SU-DHL-6 (cell line): ENCODE results near the gene CHRNE.

Experiments
- H2AFZ ChIP-seq: fragments of 200-600 bp; sonication (generic); 2 replicates; pipeline ENCODE4 v1.6.1; 2014; ENCODE audit warnings: low read depth, mild to moderate bottlenecking, moderate library complexity, mixed read lengths, antibody characterized with exemption, low read length; ENCODE audit not compliant: severe bottlenecking
- H3F3A ChIP-seq: fragments of 200-600 bp; shearing (Covaris generic); 2 replicates; pipeline ENCODE4 v1.6.0; 2016; ENCODE audit warnings: antibody characterized with exemption, mild to moderate bottlenecking; ENCODE audit not compliant: insufficient read depth
- H3K27ac ChIP-seq: fragments of 200-600 bp; sonication (generic); 2 replicates; pipeline ENCODE4 v1.5.1; 2016; ENCODE audit warnings: low read depth, mild to moderate bottlenecking, low read length, moderate library complexity, mixed read lengths
- H3K27me3 ChIP-seq: fragments of 200-600 bp; sonication (generic), shearing (Covaris generic); 2 replicates; pipeline ENCODE4 v1.6.0; 2014; ENCODE audit warnings: mild to moderate bottlenecking, low read length
- H3K36me3 ChIP-seq: fragments of 200-600 bp; sonication (generic); 2 replicates; pipeline ENCODE4 v1.6.1; 2014; ENCODE audit warnings: mild to moderate bottlenecking, low read length, mixed read lengths
- H3K4me2 ChIP-seq: fragments of 300-600, 200-600 bp; shearing (Covaris generic), sonication (generic); 2 replicates; pipeline ENCODE4 v1.6.0; 2014; ENCODE audit warnings: low read length, low read depth, mild to moderate bottlenecking; ENCODE audit not compliant: poor library complexity, severe bottlenecking
- H3K4me3 ChIP-seq: fragments of 200-600 bp; sonication (generic); 2 replicates; pipeline ENCODE4 v1.5.1; 2014; ENCODE audit warnings: antibody characterized with exemption, low read length, mild to moderate bottlenecking, mixed read lengths; ENCODE audit not compliant: insufficient read depth, poor library complexity, severe bottlenecking
- H3K79me2 ChIP-seq: fragments of 200-600 bp; sonication (generic); 2 replicates; pipeline ENCODE4 v1.6.1; 2014; ENCODE audit warnings: mild to moderate bottlenecking, low read length, moderate library complexity; ENCODE audit not compliant: insufficient read depth
- H3K9ac ChIP-seq: fragments of 200-600 bp; sonication (generic); 2 replicates; pipeline ENCODE4 v1.7.0; 2014; ENCODE audit warnings: mild to moderate bottlenecking, low read length
- H3K9me2 ChIP-seq: fragments of 200-600 bp; sonication (generic); replicated peaks from 2 replicates; pipeline ENCODE4 v1.6.1; 2014; ENCODE audit warnings: low read length; ENCODE audit not compliant: insufficient read depth
- H3K9me3 ChIP-seq: fragments of 200-600 bp; sonication (generic); 2 replicates; pipeline ENCODE4 v1.6.1; 2014; ENCODE audit warnings: low read length, mixed read lengths; ENCODE audit not compliant: insufficient read depth
- H4K20me1 ChIP-seq: fragments of 200-600 bp; sonication (generic); 2 replicates; pipeline ENCODE4 v1.6.1; 2014; ENCODE audit warnings: low read depth, mild to moderate bottlenecking, antibody characterized with exemption, low read length, moderate library complexity, mixed read lengths
- CTCF ChIP-seq: fragments of 200-600 bp; sonication (generic); IDR thresholded peaks from one replicate; pipeline ENCODE4 v1.5.1; 2017; ENCODE audit warnings: antibody characterized with exemption, mild to moderate bottlenecking, low read length, moderate library complexity; ENCODE audit not compliant: insufficient read depth, poor library complexity, severe bottlenecking
- EZH2phosphoT487 ChIP-seq: fragments of 200-600 bp; sonication (generic), shearing (Covaris generic); conservative IDR thresholded peaks from 2 replicates; pipeline ENCODE4 v1.6.1; 2018; ENCODE audit warnings: mild to moderate bottlenecking, antibody characterized with exemption, low read length, moderate library complexity, mixed read lengths

CHRNE gene

GRCh38 chr17:4849011-4849536 lies 53.8 kb downstream of the CHRNE start:
- Histone ChIP-seq H3K9me3 (no peaks in the 10 kb centered on the region), H2AFZ (no peak overlapping the region), H3K9me2 (no peaks in the 10 kb centered on the region), H3K9ac (no peak overlapping the region), H3K79me2 (peaks cover 25% of the 10 kb centered on the region), H3K27me3 (no peaks in the 10 kb centered on the region), H3K4me3 (no peak overlapping the region), H4K20me1 (no peaks in the 10 kb centered on the region; the same call in 1 of the 2 replicates), H3K36me3 (no peaks in the 10 kb centered on the region), H3K27ac (no peak overlapping the region), H3F3A (no peaks in the 10 kb centered on the region), H3K4me2 (no peak overlapping the region)
- no peak for TF ChIP-seq CTCF
- no peak for TF ChIP-seq EZH2phosphoT487
